ENCODE data around the gene GSS. TPM values are rescaled to one million over a fixed set of nuclear protein-coding genes. Genes with fewer than 3 reads are reported as not detected.

The GSS gene
- polyA plus RNA-seq, 1 experiment = 71.6 TPM

DNA sequence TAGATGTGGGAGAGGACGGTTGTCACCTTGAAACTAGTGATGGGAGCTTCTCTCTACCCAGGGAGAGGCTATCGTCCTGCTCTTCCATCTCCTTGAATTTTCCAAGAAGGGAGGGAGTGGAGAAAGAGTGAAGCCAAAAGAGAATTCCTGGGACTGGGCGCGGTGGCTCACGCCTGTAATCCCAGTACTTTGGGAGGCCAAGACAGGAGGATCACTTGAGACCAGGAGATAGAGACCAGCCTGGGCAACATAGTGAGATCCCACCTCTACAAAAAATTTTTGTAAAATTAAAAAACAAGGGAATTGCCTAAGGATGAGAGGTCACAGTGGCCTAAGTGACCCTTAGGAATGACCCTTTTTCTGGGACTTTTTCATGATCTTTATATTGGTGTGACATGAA lies 8.9 kb upstream of the GSS start:
- Histone ChIP-seq H3K9me3 (ENCODE audit: control insufficient read depth, insufficient read depth, low read length) (no peaks in the 10 kb centered on the region), H3K27ac (ENCODE audit: low read depth, low read length) (no peak overlapping the region), H3K27me3 (ENCODE audit: control insufficient read depth, insufficient read depth, low read length) (no peaks in the 10 kb centered on the region), H3K4me3 (ENCODE audit: low read depth, low read length) (no peak overlapping the region)
- TF ChIP-seq, protein P1, sequence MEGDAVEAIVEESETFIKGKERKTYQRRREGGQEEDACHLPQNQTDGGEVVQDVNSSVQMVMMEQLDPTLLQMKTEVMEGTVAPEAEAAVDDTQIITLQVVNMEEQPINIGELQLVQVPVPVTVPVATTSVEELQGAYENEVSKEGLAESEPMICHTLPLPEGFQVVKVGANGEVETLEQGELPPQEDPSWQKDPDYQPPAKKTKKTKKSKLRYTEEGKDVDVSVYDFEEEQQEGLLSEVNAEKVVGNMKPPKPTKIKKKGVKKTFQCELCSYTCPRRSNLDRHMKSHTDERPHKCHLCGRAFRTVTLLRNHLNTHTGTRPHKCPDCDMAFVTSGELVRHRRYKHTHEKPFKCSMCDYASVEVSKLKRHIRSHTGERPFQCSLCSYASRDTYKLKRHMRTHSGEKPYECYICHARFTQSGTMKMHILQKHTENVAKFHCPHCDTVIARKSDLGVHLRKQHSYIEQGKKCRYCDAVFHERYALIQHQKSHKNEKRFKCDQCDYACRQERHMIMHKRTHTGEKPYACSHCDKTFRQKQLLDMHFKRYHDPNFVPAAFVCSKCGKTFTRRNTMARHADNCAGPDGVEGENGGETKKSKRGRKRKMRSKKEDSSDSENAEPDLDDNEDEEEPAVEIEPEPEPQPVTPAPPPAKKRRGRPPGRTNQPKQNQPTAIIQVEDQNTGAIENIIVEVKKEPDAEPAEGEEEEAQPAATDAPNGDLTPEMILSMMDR (IDR thresholded peaks at IDR 0.05; ENCODE audit: low read depth, low read length) = no peak
- DNase-seq (ENCODE audit: low read depth, low spot score) = no peak
- POLR2A ChIA-PET = no interaction called here
- CTCF ChIA-PET = no interaction called here

DNA sequence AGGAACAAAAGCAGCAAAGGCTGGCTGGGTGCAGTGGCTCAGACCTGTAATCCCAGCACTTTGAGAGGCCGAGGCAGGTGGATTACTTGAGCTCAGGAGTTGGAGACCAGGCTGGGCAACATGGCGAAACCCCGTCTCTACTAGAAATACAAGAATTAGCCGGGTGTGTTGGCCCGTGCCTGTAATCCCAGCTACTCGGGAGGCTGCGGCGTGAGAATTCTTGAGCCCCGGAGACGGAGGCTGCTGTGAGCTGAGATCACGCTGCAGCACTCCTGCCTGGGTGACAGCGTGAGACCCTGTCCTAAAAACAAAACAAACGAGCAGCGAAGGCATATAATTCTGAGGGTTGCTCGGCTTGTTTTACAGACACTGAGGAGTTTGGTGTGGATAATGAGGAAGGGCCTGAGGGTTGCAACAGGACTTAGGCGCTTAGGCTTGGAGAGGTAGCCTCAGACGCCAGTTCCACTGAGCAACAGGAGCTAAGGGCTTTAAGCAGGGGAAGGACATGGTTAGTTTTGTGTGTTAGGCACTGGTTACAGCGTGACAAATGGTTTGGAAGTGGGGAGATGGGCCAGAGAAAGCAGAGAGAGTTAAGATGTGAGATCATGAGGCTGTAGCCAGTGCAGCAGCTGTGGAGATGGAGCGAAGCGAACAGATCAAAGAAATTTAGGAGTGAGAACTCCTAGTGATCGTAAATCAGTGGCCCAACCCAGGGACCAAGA lies 1.3 kb upstream of the GSS start:
- TF ChIP-seq, protein P1 (IDR thresholded peaks at IDR 0.05; ENCODE audit: low read depth, low read length) = no peak
- no peaks in the 10 kb centered on the region for H3K27me3 ChIP-seq (ENCODE audit: control insufficient read depth, insufficient read depth, low read length)
- ChIA-PET POLR2A (interaction anchor here (2.0 kb wide), 1 partner anchor 81 kb away, joined by 13 read pairs; the partner anchor contains the start of gene ACSS2), CTCF (interaction anchor here (4.2 kb wide), 1 partner anchor 83 kb away, joined by 57 read pairs; the partner anchor contains the start of genes ACSS2 and GGT7)
- H3K27ac ChIP-seq (ENCODE audit: low read depth, low read length) = no peak overlapping the region
- 0 out of 2 replicates have a peak, but pooled peaks cover 4% of the 10 kb centered on the region for H3K9me3 ChIP-seq (ENCODE audit: control insufficient read depth, insufficient read depth, low read length)
- no peak overlapping the region for H3K4me3 ChIP-seq (ENCODE audit: low read depth, low read length)
- no peak for DNase-seq (ENCODE audit: low read depth, low spot score)

- POLR2A ChIA-PET = interaction anchor here (0.6 to 2.1 kb wide), 7 partner anchors 10 to 102 kb away, joined by 3 to 17 read pairs (median 7); partner anchors contain the start of gene ACSS2
- Histone ChIP-seq H3K27ac (ENCODE audit: low read depth, low read length) (peak overlapping the region; percentile 73), H3K27me3 (ENCODE audit: control insufficient read depth, insufficient read depth, low read length) (no peaks in the 10 kb centered on the region), H3K4me3 (ENCODE audit: low read depth, low read length) (peak overlapping the region; percentile 80), H3K9me3 (ENCODE audit: control insufficient read depth, insufficient read depth, low read length) (0 out of 2 replicates have a peak, but pooled peaks cover 4% of the 10 kb centered on the region)
- TF ChIP-seq, protein P1 (IDR thresholded peaks at IDR 0.05; ENCODE audit: low read depth, low read length) = no peak
- no peak for DNase-seq (ENCODE audit: low read depth, low spot score)
- CTCF ChIA-PET = interaction anchor here (0.6 to 4.2 kb wide), 7 partner anchors 10 to 136 kb away, joined by 3 to 57 read pairs (median 4); partner anchors contain the start of genes ACSS2 and GGT7
These were observed 444 bp upstream of the GSS start for GRCh38 chr20:34956041-34956458.

DNA sequence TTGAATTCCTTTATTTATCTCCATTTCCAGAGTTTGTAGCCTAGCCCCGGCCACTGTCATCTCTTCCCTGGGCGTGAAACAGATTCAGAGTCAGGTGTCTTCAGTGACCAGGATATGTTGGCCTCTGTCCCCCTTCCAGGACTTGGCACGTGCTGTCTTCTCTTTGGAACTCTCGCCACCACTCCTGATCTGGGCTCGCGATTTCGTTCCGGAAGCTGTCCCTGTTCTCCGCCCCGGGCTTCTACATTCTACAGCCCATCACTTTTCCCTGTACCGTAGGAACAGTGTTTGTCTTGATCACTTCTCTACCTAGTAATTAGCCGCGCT lies 739 bp downstream of the GSS start:
- H3K27ac ChIP-seq (ENCODE audit: low read depth, low read length) = peak overlapping the region; percentile 92
- POLR2A ChIA-PET = interaction anchor here (1.4 to 2.1 kb wide), 6 partner anchors 9 to 101 kb away, joined by 3 to 17 read pairs (median 7); partner anchors contain the start of genes ACSS2 and GGT7
- no peak for DNase-seq (ENCODE audit: low read depth, low spot score)
- H3K4me3 ChIP-seq (ENCODE audit: low read depth, low read length) = peak overlapping the region; percentile 80
- 0 out of 2 replicates have a peak, but pooled peaks cover 4% of the 10 kb centered on the region for H3K9me3 ChIP-seq (ENCODE audit: control insufficient read depth, insufficient read depth, low read length)
- CTCF ChIA-PET = interaction anchor here (1.5 to 4.2 kb wide), 2 partner anchors 64 to 81 kb away, joined by 4 to 57 read pairs; partner anchors contain the start of genes ACSS2 and GGT7
- H3K27me3 ChIP-seq (ENCODE audit: control insufficient read depth, insufficient read depth, low read length) = no peaks in the 10 kb centered on the region
- TF ChIP-seq, protein P1 (IDR thresholded peaks at IDR 0.05; ENCODE audit: low read depth, low read length) = no peak

GRCh38 chr20:34953960-34954359 lies 1.6 kb downstream of the GSS start:
- ChIA-PET POLR2A (interaction anchor here (0.6 kb wide), 1 partner anchor 80 kb away, joined by 4 read pairs; no protein-coding TSS in a partner anchor), CTCF (no interaction called here)
- Histone ChIP-seq H3K27ac (ENCODE audit: low read depth, low read length) (no peak overlapping the region), H3K4me3 (ENCODE audit: low read depth, low read length) (no peak overlapping the region), H3K9me3 (ENCODE audit: control insufficient read depth, insufficient read depth, low read length) (0 out of 2 replicates have a peak, but pooled peaks cover 4% of the 10 kb centered on the region), H3K27me3 (ENCODE audit: control insufficient read depth, insufficient read depth, low read length) (no peaks in the 10 kb centered on the region)
- TF ChIP-seq, protein P1 (IDR thresholded peaks at IDR 0.05; ENCODE audit: low read depth, low read length) = no peak
- no peak for DNase-seq (ENCODE audit: low read depth, low spot score)

Measured in AG04450 (cell line).